HG02840 (cell line): ENCODE data around the gene GABRA5.
"Not testable (repeated sequence)": the region's sequence is repeated elsewhere in the genome, so short reads cannot be mapped to it uniquely, and the experiment has no call there.

Source experiments
- ATAC-seq: cut with Tn5 transposase; IDR thresholded peaks from one replicate; pipeline ENCODE4 v1.9.1; 2021; ENCODE audit warnings: mild to moderate bottlenecking, moderate library complexity, moderate number of reproducible peaks; ENCODE audit not compliant: unreplicated experiment, low FRiP score

The GABRA5 gene

GRCh38 chr15:26866298-26867199 is at the start of gene GABRA5:
Gene GABRA5, plus strand, starts transcription at chr15:26867062. Its CDS starts 2,187 bp downstream, at chr15:26869249.
- no peak for ATAC-seq

GRCh38 chr15:26831191-26831590 is 35.7 kb upstream of the GABRA5 start:
- ATAC-seq = not testable (repeated sequence)

GRCh38 chr15:26831951-26832350 is 34.9 kb upstream of the GABRA5 start:
- ATAC-seq = no peak

GRCh38 chr15:26838742-26839460 is 28.0 kb upstream of the GABRA5 start:
- ATAC-seq = no peak

GRCh38 chr15:26841514-26841913 is 25.3 kb upstream of the GABRA5 start:
- ATAC-seq = no peak

GRCh38 chr15:26841941-26842340 is 24.9 kb upstream of the GABRA5 start:
- no peak for ATAC-seq

- ATAC-seq = no peak
Observed at GRCh38 chr15:26842391-26842790, 24.5 kb upstream of the GABRA5 start.

GRCh38 chr15:26844901-26845300 is 22.0 kb upstream of the GABRA5 start:
- no peak for ATAC-seq

GRCh38 chr15:26848498-26848897 is 18.4 kb upstream of the GABRA5 start:
- no peak for ATAC-seq

- no peak for ATAC-seq
Observed at GRCh38 chr15:26850161-26850560, 16.7 kb upstream of the GABRA5 start.

GRCh38 chr15:26852980-26853379 is 13.9 kb upstream of the GABRA5 start:
- no peak for ATAC-seq

- no peak for ATAC-seq
Observed at GRCh38 chr15:26854435-26854834, 12.4 kb upstream of the GABRA5 start.

- ATAC-seq = no peak
Observed at GRCh38 chr15:26864664-26865191, 2.1 kb upstream of the GABRA5 start.

GRCh38 chr15:26867200-26868007 is 542 bp downstream of the GABRA5 start:
- no peak for ATAC-seq

GRCh38 chr15:26868029-26868685 is 1.3 kb downstream of the GABRA5 start:
- no peak for ATAC-seq

GRCh38 chr15:26869628-26870027 is 2.8 kb downstream of the GABRA5 start:
- ATAC-seq = no peak

- ATAC-seq = no peak
Observed at GRCh38 chr15:26870346-26870745, 3.5 kb downstream of the GABRA5 start.

GRCh38 chr15:26872206-26872605 is 5.3 kb downstream of the GABRA5 start:
- no peak for ATAC-seq

- ATAC-seq = no peak
Observed at GRCh38 chr15:26873846-26874245, 7.0 kb downstream of the GABRA5 start.
